Peyer's patch (tissue), 4 donors: Measurements from ENCODE around the gene FCER1A. TPM values are rescaled to one million over a fixed set of nuclear protein-coding genes. Genes with fewer than 3 reads are reported as not detected.

Experiments used
- DNase-seq, 3 donors: peaks; one replicate each; pipeline ENCODE4 v3.0.0-alpha.2; 2017 to 2019
- H3K27ac ChIP-seq, 4 donors: fragments of 200-600 bp; sonication (generic); one replicate each; pipeline ENCODE4 v1.5.1; 2016 to 2019
- H3K27me3 ChIP-seq, 2 donors: fragments of 200-600 bp; sonication (generic); one replicate each; pipeline ENCODE4 v1.5.1; 2019
- H3K36me3 ChIP-seq, 3 donors: fragments of 200-600 bp; sonication (generic); one replicate each; pipeline ENCODE4 v1.5.1; 2016 to 2019
- H3K4me1 ChIP-seq, 4 donors: fragments of 200-600 bp; sonication (generic); one replicate each; pipeline ENCODE4 v1.5.1; 2016 to 2019
- H3K4me3 ChIP-seq, 4 donors: fragments of 200-600 bp; sonication (generic); 1 replicate in 3 of 4; 2 replicates in 1 of 4; pipeline ENCODE4 v1.5.1; 2016 to 2019; ENCODE audit warnings: mild to moderate bottlenecking in 1 of 4
- H3K9me3 ChIP-seq, 4 donors: fragments of 200-600 bp; sonication (generic); one replicate each; pipeline ENCODE4 v1.5.1; 2016 to 2019; ENCODE audit warnings: mild to moderate bottlenecking in 1 of 4
- POLR2A ChIP-seq, 2 donors: fragments of 450-650 bp; IDR thresholded peaks; one replicate each; pipeline ENCODE4 v1.5.1; 2017; ENCODE audit warnings: antibody characterized with exemption in 2 of 2, mild to moderate bottlenecking in 2 of 2, moderate library complexity in 2 of 2
- total RNA-seq, 4 donors: library from RNA; depleted of rRNA; stranded (reverse); fragments of >200 nt; gene quantifications; one replicate each; pipeline ENCODE4 v1.1.0, GENCODE V29; 2016
- TF ChIP-seq, protein P1 (sequence below), 6 experiments: fragments of 450-650 bp in 4 of 6; fragments of 200-600 bp in 2 of 6; sonication (generic) in 1 of 6; IDR thresholded peaks; one replicate each; pipeline ENCODE4 v1.5.1; 2017 to 2019; ENCODE audit warnings: antibody characterized with exemption in 6 of 6, mild to moderate bottlenecking in 3 of 6, moderate library complexity in 1 of 6

FCER1A gene
- total RNA-seq, 4 donors from 2014 or later: 1.5 TPM; not detected in 3

DNA sequence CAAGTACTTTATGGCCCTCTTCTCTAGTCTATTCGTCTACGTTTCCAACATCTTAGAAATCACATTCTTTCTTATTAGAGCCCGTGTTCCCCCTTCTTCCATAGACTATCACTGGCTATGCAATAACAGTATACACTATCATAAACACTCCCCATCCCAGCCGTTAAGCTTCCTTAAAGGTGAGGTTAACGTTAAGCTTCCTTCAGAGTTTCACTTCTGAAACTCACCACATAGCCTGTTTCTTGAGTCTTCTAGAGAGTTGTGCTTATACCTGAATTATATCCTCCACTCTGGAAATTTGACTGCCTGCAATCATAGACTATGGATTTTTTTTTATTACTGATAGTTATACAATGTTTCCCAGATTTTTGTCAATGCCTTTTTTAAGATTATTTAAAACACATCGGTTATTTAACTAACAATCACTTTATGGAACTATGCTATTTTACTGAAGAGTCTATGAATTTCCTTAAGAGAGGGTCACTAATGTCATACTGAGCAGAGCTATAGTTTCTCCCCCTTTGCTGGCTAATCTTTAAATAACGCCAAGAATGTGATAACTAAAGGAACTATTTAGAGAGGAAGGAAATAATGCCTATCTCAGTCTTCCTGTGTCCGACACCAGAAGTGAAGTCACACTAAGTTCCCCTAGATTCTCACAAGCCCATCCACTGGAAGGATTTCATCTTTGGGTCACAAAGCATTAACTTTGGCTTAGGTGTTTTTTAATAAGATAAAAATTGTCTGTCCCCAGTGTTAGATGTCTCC is 16.8 kb downstream of the FCER1A start:
- no peaks in the 10 kb centered on the region for H3K27me3 ChIP-seq
- H3K36me3 ChIP-seq: no peaks in the 10 kb centered on the region
- no peak overlapping the region for H3K4me3 ChIP-seq
- no peaks in the 10 kb centered on the region for H3K9me3 ChIP-seq
- TF ChIP-seq, protein P1, sequence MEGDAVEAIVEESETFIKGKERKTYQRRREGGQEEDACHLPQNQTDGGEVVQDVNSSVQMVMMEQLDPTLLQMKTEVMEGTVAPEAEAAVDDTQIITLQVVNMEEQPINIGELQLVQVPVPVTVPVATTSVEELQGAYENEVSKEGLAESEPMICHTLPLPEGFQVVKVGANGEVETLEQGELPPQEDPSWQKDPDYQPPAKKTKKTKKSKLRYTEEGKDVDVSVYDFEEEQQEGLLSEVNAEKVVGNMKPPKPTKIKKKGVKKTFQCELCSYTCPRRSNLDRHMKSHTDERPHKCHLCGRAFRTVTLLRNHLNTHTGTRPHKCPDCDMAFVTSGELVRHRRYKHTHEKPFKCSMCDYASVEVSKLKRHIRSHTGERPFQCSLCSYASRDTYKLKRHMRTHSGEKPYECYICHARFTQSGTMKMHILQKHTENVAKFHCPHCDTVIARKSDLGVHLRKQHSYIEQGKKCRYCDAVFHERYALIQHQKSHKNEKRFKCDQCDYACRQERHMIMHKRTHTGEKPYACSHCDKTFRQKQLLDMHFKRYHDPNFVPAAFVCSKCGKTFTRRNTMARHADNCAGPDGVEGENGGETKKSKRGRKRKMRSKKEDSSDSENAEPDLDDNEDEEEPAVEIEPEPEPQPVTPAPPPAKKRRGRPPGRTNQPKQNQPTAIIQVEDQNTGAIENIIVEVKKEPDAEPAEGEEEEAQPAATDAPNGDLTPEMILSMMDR (IDR thresholded peaks at IDR 0.05): no peak
- H3K27ac ChIP-seq: no peak overlapping the region
- H3K4me1 ChIP-seq: no peaks in the 10 kb centered on the region
- DNase-seq: no peak

DNA sequence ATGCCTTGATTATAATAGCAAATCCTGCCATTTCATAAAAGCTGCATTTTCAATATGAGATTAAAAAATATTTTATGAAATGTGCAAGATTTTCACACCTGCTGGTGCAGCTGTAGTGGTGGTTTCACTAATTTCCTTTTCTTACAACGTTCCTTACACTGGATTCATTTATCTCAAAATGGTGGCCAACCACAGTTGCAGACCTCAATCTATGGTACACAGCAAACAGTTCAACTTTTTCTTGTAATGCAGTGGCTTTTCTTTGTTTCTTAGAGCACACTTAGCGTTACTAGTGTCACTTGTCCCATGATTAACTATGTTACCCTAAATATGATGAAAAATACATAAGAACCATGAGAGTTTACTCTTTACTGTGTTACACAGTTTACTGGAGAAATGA is 32.7 kb downstream of the FCER1A start:
- Histone ChIP-seq H3K27ac (no peak overlapping the region), H3K9me3 (no peaks in the 10 kb centered on the region), H3K4me1 (no peaks in the 10 kb centered on the region), H3K27me3 (no peaks in the 10 kb centered on the region), H3K36me3 (no peaks in the 10 kb centered on the region), H3K4me3 (no peak overlapping the region)
- DNase-seq: no peak
- TF ChIP-seq POLR2A (IDR thresholded peaks at IDR 0.05): no peak
- TF ChIP-seq, protein P1 (IDR thresholded peaks at IDR 0.05): no peak

GRCh38 chr1:159338018-159338417 is 35.9 kb downstream of the FCER1A start:
- H3K9me3 ChIP-seq: no peaks in the 10 kb centered on the region
- no peaks in the 10 kb centered on the region for H3K36me3 ChIP-seq
- no peak for TF ChIP-seq POLR2A (IDR thresholded peaks at IDR 0.05)
- TF ChIP-seq, protein P1 (IDR thresholded peaks at IDR 0.05): no peak
- H3K4me1 ChIP-seq: no peaks in the 10 kb centered on the region
- H3K27me3 ChIP-seq: no peaks in the 10 kb centered on the region
- H3K4me3 ChIP-seq: no peak overlapping the region
- no peak for DNase-seq
- H3K27ac ChIP-seq: no peak overlapping the region

DNA sequence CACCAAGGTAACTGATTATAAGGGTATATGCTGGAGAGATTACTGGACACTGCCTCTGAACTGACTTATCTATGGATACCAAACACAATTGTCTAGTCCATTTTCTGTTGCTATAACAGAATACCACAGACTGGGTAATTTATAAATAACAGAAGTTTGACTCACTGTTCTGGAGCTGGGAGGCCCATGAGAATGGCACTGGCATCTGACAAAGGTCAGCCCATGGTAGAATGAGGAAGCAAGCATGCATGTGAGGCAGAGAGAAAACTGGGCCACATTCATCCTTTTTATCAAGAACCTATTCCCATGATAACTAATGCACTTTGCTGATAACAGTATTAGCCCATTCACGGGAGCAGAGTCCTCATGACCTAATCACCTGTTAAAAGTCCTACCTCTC is 37.4 kb downstream of the FCER1A start:
- Histone ChIP-seq H3K9me3 (no peaks in the 10 kb centered on the region), H3K4me1 (no peaks in the 10 kb centered on the region), H3K27me3 (no peaks in the 10 kb centered on the region), H3K36me3 (no peaks in the 10 kb centered on the region), H3K27ac (no peak overlapping the region), H3K4me3 (no peak overlapping the region)
- DNase-seq: no peak
- TF ChIP-seq POLR2A (IDR thresholded peaks at IDR 0.05): no peak
- TF ChIP-seq, protein P1 (IDR thresholded peaks at IDR 0.05): no peak

- TF ChIP-seq, protein P1 (IDR thresholded peaks at IDR 0.05): no peak
- TF ChIP-seq POLR2A (IDR thresholded peaks at IDR 0.05): no peak
- H3K27ac ChIP-seq: no peak overlapping the region
- no peak overlapping the region for H3K4me3 ChIP-seq
- no peaks in the 10 kb centered on the region for H3K36me3 ChIP-seq
- DNase-seq: no peak
- no peaks in the 10 kb centered on the region for H3K27me3 ChIP-seq
- no peaks in the 10 kb centered on the region for H3K9me3 ChIP-seq
- no peaks in the 10 kb centered on the region for H3K4me1 ChIP-seq
Measured at GRCh38 chr1:159341736-159342135, 39.6 kb downstream of the FCER1A start.
